ENCODE results near the gene FAM221B. TPM values are rescaled to one million over a fixed set of nuclear protein-coding genes. Genes with fewer than 3 reads are reported as not detected.

The FAM221B gene
- total and polyA plus RNA-seq, 9 of the 15 experiments (the other 6 are each of a cell fraction or from before 2014, with no cell fraction given) = 0.01 TPM; not detected in 8

GRCh38 chr9:35842020-35842745 lies 13.7 kb upstream of the FAM221B start:
- H3K9me1 ChIP-seq (ENCODE audit: control insufficient read depth, insufficient read depth, low read length) = no peaks in the 10 kb centered on the region
- intact Hi-C loops (cut with micrococcal nuclease) (no loop called here), in situ Hi-C loops (cut with MboI) (no loop called here)
- POLR2A ChIA-PET = interaction anchor here (0.8 to 1.0 kb wide), 2 partner anchors 9 to 20 kb away, joined by 3 to 6 read pairs; no protein-coding TSS in a partner anchor
- no peak for ATAC-seq
- no peaks in the 10 kb centered on the region for H3K9me3 ChIP-seq (replicated peaks; ENCODE audit: control insufficient read depth, insufficient read depth, low read depth, low read length)
- no peak overlapping the region for H3K27ac ChIP-seq (ENCODE audit: extremely low read depth, low read depth, low read length)
- no peaks in the 10 kb centered on the region for H3K79me2 ChIP-seq (ENCODE audit: control insufficient read depth, insufficient read depth, low read length)
- no peak overlapping the region for H3K4me3 ChIP-seq
- no peak overlapping the region for H3K4me2 ChIP-seq (ENCODE audit: insufficient read depth, low read length)
- H2AFZ ChIP-seq (ENCODE audit: low read depth, low read length) = no peak overlapping the region
- no peak for FAIRE-seq
- no TSS peak for BruUV-seq (replicated peaks)
- no peaks in the 10 kb centered on the region for H4K20me1 ChIP-seq (replicated peaks; ENCODE audit: control insufficient read depth, insufficient read depth, low read length)
- no peaks in the 10 kb centered on the region for H3K36me3 ChIP-seq (ENCODE audit: control insufficient read depth, insufficient read depth, low read length)
- CTCF ChIA-PET (ENCODE audit: low intra/inter-chr PET ratio) = no interaction called here
- no peak overlapping the region for H3K9ac ChIP-seq (ENCODE audit: insufficient read depth in 1 of 2, low read depth in 2 of 2, low read length in 2 of 2)
- WGBS (ENCODE audit: insufficient coverage, low coverage, missing lambda C conversion rate) = 18% methylated on average over 13 of the region's 17 CpGs
- peaks cover 0 to 34% of the 10 kb centered on the region in 2 experiments; a peak in 4 of 5 replicates for H3K27me3 ChIP-seq (ENCODE audit: control insufficient read depth in 2 of 2, insufficient read depth in 2 of 2, low read length in 2 of 2)
- DNase-seq (ENCODE audit: extremely low read depth in 1 of 4, low spot score in 3 of 4) = no peak
- peaks cover 0 to 11% of the 10 kb centered on the region in 2 experiments; a peak in 2 of 5 replicates for H3K4me1 ChIP-seq (replicated peaks in 1 of 2; ENCODE audit: control insufficient read depth in 2 of 2, insufficient read depth in 2 of 2, low read length in 2 of 2)
- TF ChIP-seq ZNF764 (CRISPR knock-in tag; IDR thresholded peaks at IDR 0.05; ENCODE audit: low read depth) (no peak), POLR2G (IDR thresholded peaks at IDR 0.05; ENCODE audit: low read depth, low read length) (no peak), GTF2F1 (IDR thresholded peaks at IDR 0.05; ENCODE audit: low read depth, low read length) (no peak), GTF2E2 (tag; IDR thresholded peaks at IDR 0.05) (no peak), TARDBP (IDR thresholded peaks at IDR 0.05) (no peak), ZNF354B (CRISPR knock-in tag; IDR thresholded peaks at IDR 0.05) (no peak), RBM39 (optimal IDR thresholded peaks at IDR 0.05; ENCODE audit: low read depth, low read length) (no peak), ELF1 (tag; IDR thresholded peaks at IDR 0.05) (no peak), ZNF253 (CRISPR knock-in tag; conservative IDR thresholded peaks at IDR 0.05) (no peak), TRIM24 (IDR thresholded peaks at IDR 0.05) (no peak), NCOA6 (IDR thresholded peaks at IDR 0.05) (no peak), ZNF766 (CRISPR knock-in tag; conservative IDR thresholded peaks at IDR 0.05) (no peak), ZNF277 (CRISPR knock-in tag; IDR thresholded peaks at IDR 0.05; ENCODE audit: borderline replicate concordance) (no peak), ZKSCAN3 (CRISPR knock-in tag; IDR thresholded peaks at IDR 0.05) (no peak), ZBTB43 (CRISPR knock-in tag; IDR thresholded peaks at IDR 0.05) (no peak)

Measured in K562 (cell line).